GM23338 (cell line): ENCODE measurements around the gene HSPB3. TPM values are rescaled to one million over a fixed set of nuclear protein-coding genes. Genes with fewer than 3 reads are reported as not detected.

Experiments
- ATAC-seq: fragments of 200-7000 bp; cut with Tn5 transposase; 3 replicates; pipeline ENCODE4 v1.9.1; 2020
- DNase-seq: peaks from one replicate; pipeline ENCODE4 v3.0.0-alpha.2; 2015; ENCODE audit warnings: low spot score
- H2AFZ ChIP-seq: fragments of 200-600 bp; sonication (generic); 2 replicates; pipeline ENCODE4 v1.8.0; 2016; ENCODE audit warnings: antibody characterized with exemption, mild to moderate bottlenecking, moderate library complexity
- H3F3A ChIP-seq: fragments of 200-600 bp; sonication (generic); replicated peaks from 2 replicates; pipeline ENCODE4 v1.8.0; 2017; ENCODE audit warnings: antibody characterized with exemption, mixed run types, low read depth
- H3K27ac ChIP-seq: fragments of 200-600 bp; sonication (generic); 2 replicates; pipeline ENCODE4 v1.6.1; 2016; ENCODE audit warnings: low read depth
- H3K27me3 ChIP-seq: fragments of 200-600 bp; sonication (generic); 2 replicates; pipeline ENCODE4 v1.8.0; 2016; ENCODE audit warnings: mild to moderate bottlenecking, mixed run types, moderate library complexity; ENCODE audit not compliant: insufficient read depth
- H3K36me3 ChIP-seq: fragments of 200-600 bp; sonication (generic); 2 replicates; pipeline ENCODE4 v1.8.0; 2016; ENCODE audit warnings: mild to moderate bottlenecking; ENCODE audit not compliant: insufficient read depth
- H3K4me1 ChIP-seq: fragments of 200-600 bp; sonication (generic); 2 replicates; pipeline ENCODE4 v1.8.0; 2016; ENCODE audit warnings: mild to moderate bottlenecking, moderate library complexity; ENCODE audit not compliant: insufficient read depth
- H3K4me2 ChIP-seq: fragments of 200-600 bp; sonication (generic); 2 replicates; pipeline ENCODE4 v1.7.1; 2017; ENCODE audit warnings: mixed run types
- H3K4me3 ChIP-seq: fragments of 200-600 bp; sonication (generic); 2 replicates; pipeline ENCODE4 v1.6.1; 2016; ENCODE audit warnings: mixed run types
- H3K79me2 ChIP-seq: fragments of 200-600 bp; sonication (generic); replicated peaks from 2 replicates; pipeline ENCODE4 v1.8.0; 2017; ENCODE audit warnings: mild to moderate bottlenecking; ENCODE audit not compliant: insufficient read depth
- H3K9me2 ChIP-seq: fragments of 200-600 bp; sonication (generic); 2 replicates; pipeline ENCODE4 v1.8.0; 2017; ENCODE audit not compliant: insufficient read depth
- H4K20me1 ChIP-seq: fragments of 200-600 bp; sonication (generic); replicated peaks from 2 replicates; pipeline ENCODE4 v1.8.0; 2017; ENCODE audit warnings: mild to moderate bottlenecking; ENCODE audit not compliant: insufficient read depth
- H3K27ac Mint-ChIP-seq: 2 replicates; pipeline ENCODE4 v1.8.0; 2020; ENCODE audit warnings: inconsistent platforms, mild to moderate bottlenecking, moderate library complexity, mixed read lengths
- H3K27me3 Mint-ChIP-seq: 3 replicates; pipeline ENCODE4 v1.8.0; 2022; ENCODE audit warnings: low read depth, mild to moderate bottlenecking, moderate library complexity, mixed read lengths, inconsistent platforms; ENCODE audit not compliant: insufficient read depth, poor library complexity
- H3K36me3 Mint-ChIP-seq: 3 replicates; pipeline ENCODE4 v1.8.0; 2021; ENCODE audit warnings: low read depth, mild to moderate bottlenecking, inconsistent platforms, moderate library complexity, mixed read lengths
- H3K4me1 Mint-ChIP-seq: 3 replicates; pipeline ENCODE4 v1.8.0; 2020; ENCODE audit warnings: mild to moderate bottlenecking, inconsistent platforms, mixed read lengths
- H3K4me3 Mint-ChIP-seq: 3 replicates; pipeline ENCODE4 v1.8.0; 2021; ENCODE audit warnings: moderate library complexity, mild to moderate bottlenecking, inconsistent platforms, mixed read lengths
- H3K9me3 Mint-ChIP-seq: 3 replicates; pipeline ENCODE4 v1.8.0; 2020; ENCODE audit warnings: moderate library complexity, mild to moderate bottlenecking, inconsistent platforms, mixed read lengths
- CREB1 ChIP-seq: fragments of 250-450 bp; sonication (Bioruptor Pico); IDR thresholded peaks from 2 replicates; pipeline ENCODE4 v1.5.0; 2020; ENCODE audit warnings: low read depth, mild to moderate bottlenecking, moderate library complexity
- EZH2 ChIP-seq: fragments of 200-600 bp; sonication (generic); IDR thresholded peaks from one replicate; pipeline ENCODE4 v1.8.0; 2017; ENCODE audit warnings: antibody characterized with exemption, mild to moderate bottlenecking, low read depth; ENCODE audit not compliant: unreplicated experiment
- JUNB ChIP-seq: IDR thresholded peaks from one replicate; pipeline ENCODE4 v1.6.1; 2016; ENCODE audit warnings: antibody characterized with exemption; ENCODE audit not compliant: unreplicated experiment
- NANOG ChIP-seq: IDR thresholded peaks from 2 replicates; pipeline ENCODE4 v1.6.1; 2016; ENCODE audit warnings: antibody characterized with exemption, borderline replicate concordance
- POLR2AphosphoS5 ChIP-seq: IDR thresholded peaks from 2 replicates; pipeline ENCODE4 v1.6.1; 2016; ENCODE audit warnings: antibody characterized with exemption, low read depth
- STAT1 ChIP-seq: IDR thresholded peaks from one replicate; pipeline ENCODE4 v1.6.1; 2016; ENCODE audit warnings: antibody characterized with exemption; ENCODE audit not compliant: unreplicated experiment
- ZNF114 ChIP-seq: fragments of 250-450 bp; sonication (Bioruptor Pico); IDR thresholded peaks from 2 replicates; pipeline ENCODE4 v1.5.0; 2020; ENCODE audit warnings: mild to moderate bottlenecking, moderate library complexity
- ZNF331 ChIP-seq: fragments of 250-450 bp; sonication (Bioruptor Pico); IDR thresholded peaks from 2 replicates; pipeline ENCODE4 v1.5.0; 2020; ENCODE audit warnings: low read depth, mild to moderate bottlenecking, moderate library complexity
- polyA plus RNA-seq: library from polyadenylated mRNA; unstranded; fragments of >200 nt; fragmentation: Nextera tagmentation; extraction: Ambion mirVana; gene quantifications from 2 replicates; pipeline ENCODE4 v1.2.1, GENCODE V29; 2016
- total RNA-seq: library from RNA; depleted of rRNA; stranded (reverse); fragments of >200 nt; shearing (Covaris generic); gene quantifications from 2 replicates; pipeline ENCODE4 v1.2.3, GENCODE V29; 2014
- TF ChIP-seq, protein P1 (sequence below): IDR thresholded peaks from 2 replicates; pipeline ENCODE4 v1.6.1; 2016; ENCODE audit warnings: antibody characterized with exemption
- TF ChIP-seq, protein P2 (sequence below): fragments of 250-450 bp; sonication (Bioruptor Pico); IDR thresholded peaks from 2 replicates; pipeline ENCODE4 v1.5.0; 2020; ENCODE audit warnings: mild to moderate bottlenecking, moderate library complexity
- TF ChIP-seq, protein P3 (sequence below): IDR thresholded peaks from one replicate; pipeline ENCODE4 v1.6.1; 2018; ENCODE audit warnings: antibody characterized with exemption; ENCODE audit not compliant: unreplicated experiment
- TF ChIP-seq, protein P4 (sequence below), 2 experiments: fragments of 200-600 bp in 1 of 2; sonication (generic) in 1 of 2; conservative IDR thresholded peaks; 2 replicates each; pipeline versions ENCODE4 v1.5.1 to v1.6.1; 2016 to 2017; ENCODE audit warnings: antibody characterized with exemption in 2 of 2, low read depth in 2 of 2, mild to moderate bottlenecking in 2 of 2, moderate library complexity in 1 of 2

HSPB3 gene
- total and polyA plus RNA-seq, 2 experiments from 2014 or later, result not detected

DNA sequence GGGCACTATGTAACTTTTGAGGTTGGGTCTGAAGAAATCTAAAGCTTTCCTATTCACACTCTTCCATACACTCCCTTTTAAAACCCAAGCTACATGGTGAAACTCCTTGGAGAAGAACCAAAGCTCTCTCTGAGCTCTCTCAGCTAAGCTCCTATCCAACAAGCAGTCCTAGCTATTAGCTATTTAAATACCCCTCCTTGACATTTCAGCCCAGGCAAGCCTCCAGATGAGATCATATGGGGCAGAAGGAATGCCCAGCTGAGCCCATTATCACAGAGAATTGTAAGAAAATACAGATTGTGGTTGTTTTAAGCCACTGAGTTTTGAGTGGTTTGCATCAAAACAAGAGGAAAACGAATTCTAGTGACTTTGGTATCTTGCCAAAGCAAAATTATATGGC is 15.2 kb downstream of the HSPB3 start:
- H3K4me2 ChIP-seq, result no peak overlapping the region
- no peak overlapping the region for H3K4me3 ChIP-seq
- DNase-seq, result no peak

More for the DNA sequence above, 15.2 kb downstream of the HSPB3 start:
- Histone ChIP-seq H3K9me2 (no peaks in the 10 kb centered on the region), H3K27me3 (no peaks in the 10 kb centered on the region), H3K4me1 (no peaks in the 10 kb centered on the region), H3K27ac (no peak overlapping the region), H3K79me2 (no peaks in the 10 kb centered on the region), H3F3A (no peaks in the 10 kb centered on the region), H4K20me1 (no peaks in the 10 kb centered on the region), H3K36me3 (no peaks in the 10 kb centered on the region), H2AFZ (no peak overlapping the region)
- no peak for TF ChIP-seq JUNB
- TF ChIP-seq, protein P1, sequence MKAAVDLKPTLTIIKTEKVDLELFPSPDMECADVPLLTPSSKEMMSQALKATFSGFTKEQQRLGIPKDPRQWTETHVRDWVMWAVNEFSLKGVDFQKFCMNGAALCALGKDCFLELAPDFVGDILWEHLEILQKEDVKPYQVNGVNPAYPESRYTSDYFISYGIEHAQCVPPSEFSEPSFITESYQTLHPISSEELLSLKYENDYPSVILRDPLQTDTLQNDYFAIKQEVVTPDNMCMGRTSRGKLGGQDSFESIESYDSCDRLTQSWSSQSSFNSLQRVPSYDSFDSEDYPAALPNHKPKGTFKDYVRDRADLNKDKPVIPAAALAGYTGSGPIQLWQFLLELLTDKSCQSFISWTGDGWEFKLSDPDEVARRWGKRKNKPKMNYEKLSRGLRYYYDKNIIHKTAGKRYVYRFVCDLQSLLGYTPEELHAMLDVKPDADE, result no peak
- TF ChIP-seq, protein P2, sequence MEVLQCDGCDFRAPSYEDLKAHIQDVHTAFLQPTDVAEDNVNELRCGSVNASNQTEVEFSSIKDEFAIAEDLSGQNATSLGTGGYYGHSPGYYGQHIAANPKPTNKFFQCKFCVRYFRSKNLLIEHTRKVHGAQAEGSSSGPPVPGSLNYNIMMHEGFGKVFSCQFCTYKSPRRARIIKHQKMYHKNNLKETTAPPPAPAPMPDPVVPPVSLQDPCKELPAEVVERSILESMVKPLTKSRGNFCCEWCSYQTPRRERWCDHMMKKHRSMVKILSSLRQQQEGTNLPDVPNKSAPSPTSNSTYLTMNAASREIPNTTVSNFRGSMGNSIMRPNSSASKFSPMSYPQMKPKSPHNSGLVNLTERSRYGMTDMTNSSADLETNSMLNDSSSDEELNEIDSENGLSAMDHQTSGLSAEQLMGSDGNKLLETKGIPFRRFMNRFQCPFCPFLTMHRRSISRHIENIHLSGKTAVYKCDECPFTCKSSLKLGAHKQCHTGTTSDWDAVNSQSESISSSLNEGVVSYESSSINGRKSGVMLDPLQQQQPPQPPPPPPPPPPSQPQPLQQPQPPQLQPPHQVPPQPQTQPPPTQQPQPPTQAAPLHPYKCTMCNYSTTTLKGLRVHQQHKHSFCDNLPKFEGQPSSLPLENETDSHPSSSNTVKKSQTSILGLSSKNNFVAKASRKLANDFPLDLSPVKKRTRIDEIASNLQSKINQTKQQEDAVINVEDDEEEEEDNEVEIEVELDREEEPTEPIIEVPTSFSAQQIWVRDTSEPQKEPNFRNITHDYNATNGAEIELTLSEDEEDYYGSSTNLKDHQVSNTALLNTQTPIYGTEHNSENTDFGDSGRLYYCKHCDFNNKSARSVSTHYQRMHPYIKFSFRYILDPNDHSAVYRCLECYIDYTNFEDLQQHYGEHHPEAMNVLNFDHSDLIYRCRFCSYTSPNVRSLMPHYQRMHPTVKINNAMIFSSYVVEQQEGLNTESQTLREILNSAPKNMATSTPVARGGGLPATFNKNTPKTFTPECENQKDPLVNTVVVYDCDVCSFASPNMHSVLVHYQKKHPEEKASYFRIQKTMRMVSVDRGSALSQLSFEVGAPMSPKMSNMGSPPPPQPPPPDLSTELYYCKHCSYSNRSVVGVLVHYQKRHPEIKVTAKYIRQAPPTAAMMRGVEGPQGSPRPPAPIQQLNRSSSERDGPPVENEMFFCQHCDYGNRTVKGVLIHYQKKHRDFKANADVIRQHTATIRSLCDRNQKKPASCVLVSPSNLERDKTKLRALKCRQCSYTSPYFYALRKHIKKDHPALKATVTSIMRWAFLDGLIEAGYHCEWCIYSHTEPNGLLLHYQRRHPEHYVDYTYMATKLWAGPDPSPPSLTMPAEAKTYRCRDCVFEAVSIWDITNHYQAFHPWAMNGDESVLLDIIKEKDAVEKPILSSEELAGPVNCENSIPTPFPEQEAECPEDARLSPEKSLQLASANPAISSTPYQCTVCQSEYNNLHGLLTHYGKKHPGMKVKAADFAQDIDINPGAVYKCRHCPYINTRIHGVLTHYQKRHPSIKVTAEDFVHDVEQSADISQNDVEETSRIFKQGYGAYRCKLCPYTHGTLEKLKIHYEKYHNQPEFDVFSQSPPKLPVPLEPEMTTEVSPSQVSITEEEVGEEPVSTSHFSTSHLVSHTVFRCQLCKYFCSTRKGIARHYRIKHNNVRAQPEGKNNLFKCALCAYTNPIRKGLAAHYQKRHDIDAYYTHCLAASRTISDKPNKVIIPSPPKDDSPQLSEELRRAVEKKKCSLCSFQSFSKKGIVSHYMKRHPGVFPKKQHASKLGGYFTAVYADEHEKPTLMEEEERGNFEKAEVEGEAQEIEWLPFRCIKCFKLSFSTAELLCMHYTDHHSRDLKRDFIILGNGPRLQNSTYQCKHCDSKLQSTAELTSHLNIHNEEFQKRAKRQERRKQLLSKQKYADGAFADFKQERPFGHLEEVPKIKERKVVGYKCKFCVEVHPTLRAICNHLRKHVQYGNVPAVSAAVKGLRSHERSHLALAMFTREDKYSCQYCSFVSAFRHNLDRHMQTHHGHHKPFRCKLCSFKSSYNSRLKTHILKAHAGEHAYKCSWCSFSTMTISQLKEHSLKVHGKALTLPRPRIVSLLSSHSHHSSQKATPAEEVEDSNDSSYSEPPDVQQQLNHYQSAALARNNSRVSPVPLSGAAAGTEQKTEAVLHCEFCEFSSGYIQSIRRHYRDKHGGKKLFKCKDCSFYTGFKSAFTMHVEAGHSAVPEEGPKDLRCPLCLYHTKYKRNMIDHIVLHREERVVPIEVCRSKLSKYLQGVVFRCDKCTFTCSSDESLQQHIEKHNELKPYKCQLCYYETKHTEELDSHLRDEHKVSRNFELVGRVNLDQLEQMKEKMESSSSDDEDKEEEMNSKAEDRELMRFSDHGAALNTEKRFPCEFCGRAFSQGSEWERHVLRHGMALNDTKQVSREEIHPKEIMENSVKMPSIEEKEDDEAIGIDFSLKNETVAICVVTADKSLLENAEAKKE, result no peak
- TF ChIP-seq ZNF331 (CRISPR knock-in tag), result no peak
- no peak for TF ChIP-seq STAT1
- no peak for TF ChIP-seq POLR2AphosphoS5
- TF ChIP-seq EZH2, result no peak
- no peak for TF ChIP-seq NANOG
- TF ChIP-seq ZNF114 (CRISPR knock-in tag), result no peak
- TF ChIP-seq, protein P3, sequence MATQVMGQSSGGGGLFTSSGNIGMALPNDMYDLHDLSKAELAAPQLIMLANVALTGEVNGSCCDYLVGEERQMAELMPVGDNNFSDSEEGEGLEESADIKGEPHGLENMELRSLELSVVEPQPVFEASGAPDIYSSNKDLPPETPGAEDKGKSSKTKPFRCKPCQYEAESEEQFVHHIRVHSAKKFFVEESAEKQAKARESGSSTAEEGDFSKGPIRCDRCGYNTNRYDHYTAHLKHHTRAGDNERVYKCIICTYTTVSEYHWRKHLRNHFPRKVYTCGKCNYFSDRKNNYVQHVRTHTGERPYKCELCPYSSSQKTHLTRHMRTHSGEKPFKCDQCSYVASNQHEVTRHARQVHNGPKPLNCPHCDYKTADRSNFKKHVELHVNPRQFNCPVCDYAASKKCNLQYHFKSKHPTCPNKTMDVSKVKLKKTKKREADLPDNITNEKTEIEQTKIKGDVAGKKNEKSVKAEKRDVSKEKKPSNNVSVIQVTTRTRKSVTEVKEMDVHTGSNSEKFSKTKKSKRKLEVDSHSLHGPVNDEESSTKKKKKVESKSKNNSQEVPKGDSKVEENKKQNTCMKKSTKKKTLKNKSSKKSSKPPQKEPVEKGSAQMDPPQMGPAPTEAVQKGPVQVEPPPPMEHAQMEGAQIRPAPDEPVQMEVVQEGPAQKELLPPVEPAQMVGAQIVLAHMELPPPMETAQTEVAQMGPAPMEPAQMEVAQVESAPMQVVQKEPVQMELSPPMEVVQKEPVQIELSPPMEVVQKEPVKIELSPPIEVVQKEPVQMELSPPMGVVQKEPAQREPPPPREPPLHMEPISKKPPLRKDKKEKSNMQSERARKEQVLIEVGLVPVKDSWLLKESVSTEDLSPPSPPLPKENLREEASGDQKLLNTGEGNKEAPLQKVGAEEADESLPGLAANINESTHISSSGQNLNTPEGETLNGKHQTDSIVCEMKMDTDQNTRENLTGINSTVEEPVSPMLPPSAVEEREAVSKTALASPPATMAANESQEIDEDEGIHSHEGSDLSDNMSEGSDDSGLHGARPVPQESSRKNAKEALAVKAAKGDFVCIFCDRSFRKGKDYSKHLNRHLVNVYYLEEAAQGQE, result no peak
- no peak for TF ChIP-seq CREB1 (CRISPR knock-in tag)
- TF ChIP-seq, protein P4, sequence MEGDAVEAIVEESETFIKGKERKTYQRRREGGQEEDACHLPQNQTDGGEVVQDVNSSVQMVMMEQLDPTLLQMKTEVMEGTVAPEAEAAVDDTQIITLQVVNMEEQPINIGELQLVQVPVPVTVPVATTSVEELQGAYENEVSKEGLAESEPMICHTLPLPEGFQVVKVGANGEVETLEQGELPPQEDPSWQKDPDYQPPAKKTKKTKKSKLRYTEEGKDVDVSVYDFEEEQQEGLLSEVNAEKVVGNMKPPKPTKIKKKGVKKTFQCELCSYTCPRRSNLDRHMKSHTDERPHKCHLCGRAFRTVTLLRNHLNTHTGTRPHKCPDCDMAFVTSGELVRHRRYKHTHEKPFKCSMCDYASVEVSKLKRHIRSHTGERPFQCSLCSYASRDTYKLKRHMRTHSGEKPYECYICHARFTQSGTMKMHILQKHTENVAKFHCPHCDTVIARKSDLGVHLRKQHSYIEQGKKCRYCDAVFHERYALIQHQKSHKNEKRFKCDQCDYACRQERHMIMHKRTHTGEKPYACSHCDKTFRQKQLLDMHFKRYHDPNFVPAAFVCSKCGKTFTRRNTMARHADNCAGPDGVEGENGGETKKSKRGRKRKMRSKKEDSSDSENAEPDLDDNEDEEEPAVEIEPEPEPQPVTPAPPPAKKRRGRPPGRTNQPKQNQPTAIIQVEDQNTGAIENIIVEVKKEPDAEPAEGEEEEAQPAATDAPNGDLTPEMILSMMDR (conservative IDR thresholded peaks at IDR 0.05; ENCODE audit: low read depth in 2 of 2), result no peak
- no peaks in the 10 kb centered on the region for H3K9me3 Mint-ChIP-seq
- no peak for ATAC-seq
- H3K4me3 Mint-ChIP-seq, result no peak overlapping the region
- no peaks in the 10 kb centered on the region for H3K36me3 Mint-ChIP-seq
- no peaks in the 10 kb centered on the region for H3K27me3 Mint-ChIP-seq
- no peaks in the 10 kb centered on the region for H3K4me1 Mint-ChIP-seq
- no peak overlapping the region for H3K27ac Mint-ChIP-seq
